Ureter (tissue), 1 donor: ENCODE measurements around the gene APRT. TPM values are rescaled to one million over a fixed set of nuclear protein-coding genes. Genes with fewer than 3 reads are reported as not detected.

Experiments used
- DNase-seq: peaks from one replicate; pipeline ENCODE4 v3.0.0-alpha.2; 2020; ENCODE audit warnings: low spot score
- total RNA-seq: library from RNA; stranded (reverse); gene quantifications from one replicate; pipeline ENCODE4 v1.2.4, GENCODE V29; 2023
- donor health status: DM: yes; HTN: yes; CAD: no.

Gene APRT
- total RNA-seq, 1 donor from 2014 or later, result 152 TPM

- no peak for DNase-seq
Observed at GRCh38 chr16:88822281-88823040, 10.7 kb upstream of the APRT start.

- DNase-seq, result no peak
Observed at GRCh38 chr16:88821168-88821850, 9.6 kb upstream of the APRT start.

- DNase-seq, result no peak
Observed at GRCh38 chr16:88820385-88821025, 8.8 kb upstream of the APRT start.

- DNase-seq, result no peak
Observed at GRCh38 chr16:88819126-88819525, 7.4 kb upstream of the APRT start.

GRCh38 chr16:88818575-88818874 lies 6.8 kb upstream of the APRT start:
- no peak for DNase-seq

- DNase-seq, result no peak
Observed at GRCh38 chr16:88817785-88818574, 6.3 kb upstream of the APRT start.

- no peak for DNase-seq
Observed at GRCh38 chr16:88816736-88817535, 5.2 kb upstream of the APRT start.

- no peak for DNase-seq
Observed at GRCh38 chr16:88815901-88816589, 4.3 kb upstream of the APRT start.

- DNase-seq, result no peak
Observed at GRCh38 chr16:88815227-88815626, 3.5 kb upstream of the APRT start.

GRCh38 chr16:88814144-88814502 lies 2.4 kb upstream of the APRT start:
- DNase-seq, result no peak

- no peak for DNase-seq
Observed at GRCh38 chr16:88813269-88814143, 1.8 kb upstream of the APRT start.

- no peak for DNase-seq
Observed at GRCh38 chr16:88812513-88813268, 963 bp upstream of the APRT start.

GRCh38 chr16:88810912-88811768 lies 588 bp downstream of the APRT start:
- peak; percentile 86 for DNase-seq

- DNase-seq, result no peak
Observed at GRCh38 chr16:88810166-88810911, 1.4 kb downstream of the APRT start.

- no peak for DNase-seq
Observed at GRCh38 chr16:88809676-88810165, 2.0 kb downstream of the APRT start.

GRCh38 chr16:88809068-88809675 lies 2.6 kb downstream of the APRT start:
- DNase-seq, result no peak
